B cell (primary cell): ENCODE measurements around the gene MAB21L4. TPM values are rescaled to one million over a fixed set of nuclear protein-coding genes. Genes with fewer than 3 reads are reported as not detected.

ENCODE experiments used
- ATAC-seq: fragments of 200-7000 bp; cut with Tn5 transposase; one replicate; pipeline ENCODE4 v1.10.0; 2021; ENCODE audit warnings: low read depth, mild to moderate bottlenecking, moderate number of reproducible peaks, moderate library complexity
- CTCF ChIA-PET: fragments of 350-600 bp; sonication (Branson Sonifier 250); formaldehyde crosslinking; loops from one replicate; lab custom pipeline; 2021; ENCODE audit warnings: antibody characterized with exemption, inconsistent platforms; lab: Charles Lee
- POLR2A ChIA-PET: fragments of 350-600 bp; sonication (Branson Sonifier 250); formaldehyde crosslinking; loops from one replicate; lab custom pipeline; 2021; ENCODE audit warnings: antibody characterized with exemption; lab: Charles Lee
- DNase-seq: peaks from one replicate; pipeline ENCODE4 v3.0.0; 2013
- H2AFZ ChIP-seq: 2 replicates; pipeline ENCODE4 v1.6.1; 2012; ENCODE audit warnings: mild to moderate bottlenecking, low read depth, low read length; ENCODE audit not compliant: insufficient read depth, poor library complexity, severe bottlenecking
- H3K27ac ChIP-seq, 2 donors: 1 replicate in 1 of 2; 2 replicates in 1 of 2; pipeline ENCODE4 v1.5.1; 2012 to 2013; ENCODE audit warnings: low read length in 2 of 2, mild to moderate bottlenecking in 2 of 2, moderate library complexity in 1 of 2
- H3K27me3 ChIP-seq, 4 experiments: fragments of 200-600 bp in 1 of 4; sonication (generic) in 1 of 4; replicated peaks in 1 of 4; 1 replicate in 2 of 4; 2 replicates in 2 of 4; pipeline versions ENCODE4 v1.6.1 to v1.7.0; 2013 to 2016; ENCODE audit warnings: low read length in 3 of 4, mild to moderate bottlenecking in 2 of 4, mixed read lengths in 1 of 4, moderate library complexity in 1 of 4; ENCODE audit not compliant: insufficient read depth in 4 of 4, control insufficient read depth in 3 of 4; ENCODE audit errors: control extremely low read depth in 1 of 4
- H3K36me3 ChIP-seq, 2 experiments: replicated peaks in 1 of 2; 1 replicate in 1 of 2; 2 replicates in 1 of 2; pipeline versions ENCODE4 v1.6.1 to v1.7.1; 2013; ENCODE audit warnings: low read length in 1 of 2; ENCODE audit not compliant: insufficient read depth in 2 of 2, control insufficient read depth in 1 of 2; ENCODE audit errors: control extremely low read depth in 1 of 2, extremely low read depth in 1 of 2
- H3K4me1 ChIP-seq, 2 donors: fragments of 200-600 bp in 1 of 2; sonication (generic) in 1 of 2; 1 replicate in 1 of 2; 2 replicates in 1 of 2; pipeline versions ENCODE4 v1.5.1 to v1.6.1; 2013 to 2017; ENCODE audit warnings: low read length in 2 of 2; ENCODE audit not compliant: control insufficient read depth in 2 of 2, insufficient read depth in 2 of 2
- H3K4me2 ChIP-seq: replicated peaks from 2 replicates; pipeline ENCODE3; 2012; ENCODE audit warnings: mild to moderate bottlenecking, low read depth, low read length; ENCODE audit not compliant: poor library complexity, severe bottlenecking
- H3K4me3 ChIP-seq, 5 experiments: fragments of 200-600 bp in 1 of 5; sonication (generic) in 1 of 5; 1 replicate in 3 of 5; 2 replicates in 2 of 5; pipeline versions ENCODE4 v1.5.1 to v1.7.0; 2011 to 2016; ENCODE audit warnings: low read length in 4 of 5, mild to moderate bottlenecking in 4 of 5, low read depth in 2 of 5, control low read depth in 1 of 5, moderate library complexity in 1 of 5; ENCODE audit not compliant: insufficient read depth in 1 of 5; ENCODE audit errors: control extremely low read depth in 1 of 5, extremely low read depth in 1 of 5
- H3K79me2 ChIP-seq: fragments of 200-600 bp; sonication (generic); one replicate; pipeline ENCODE4 v1.6.0; 2016; ENCODE audit warnings: low read length; ENCODE audit not compliant: control insufficient read depth, insufficient read depth
- H3K9ac ChIP-seq: fragments of 200-600 bp; sonication (generic); 2 replicates; pipeline ENCODE4 v1.6.1; 2017; ENCODE audit warnings: mild to moderate bottlenecking, low read length, moderate library complexity
- H3K9me3 ChIP-seq, 3 donors: one replicate each; pipeline versions ENCODE4 v1.6.1 to v1.7.1; 2013; ENCODE audit warnings: low read length in 2 of 3; ENCODE audit not compliant: control insufficient read depth in 2 of 3, insufficient read depth in 1 of 3; ENCODE audit errors: control extremely low read depth in 1 of 3
- H4K20me1 ChIP-seq: 2 replicates; pipeline ENCODE4 v1.6.0; 2012; ENCODE audit warnings: mild to moderate bottlenecking, low read length; ENCODE audit not compliant: insufficient read depth, control insufficient read depth, poor library complexity, severe bottlenecking
- H3K27ac Mint-ChIP-seq: one replicate; pipeline ENCODE4 v1.8.0; 2021; ENCODE audit warnings: mixed read lengths
- H3K27me3 Mint-ChIP-seq: one replicate; pipeline ENCODE4 v1.8.0; 2021; ENCODE audit warnings: mixed read lengths
- H3K4me1 Mint-ChIP-seq: one replicate; pipeline ENCODE4 v1.8.0; 2021; ENCODE audit warnings: mixed read lengths
- H3K4me3 Mint-ChIP-seq: one replicate; pipeline ENCODE4 v1.8.0; 2021; ENCODE audit warnings: mixed read lengths
- H3K9me3 Mint-ChIP-seq: one replicate; pipeline ENCODE4 v1.8.0; 2022; ENCODE audit warnings: mixed read lengths; ENCODE audit not compliant: insufficient read depth
- CTCF ChIP-seq: fragments of 200-600 bp; IDR thresholded peaks from one replicate; pipeline ENCODE4 v1.8.0; 2022; ENCODE audit warnings: antibody characterized with exemption, mild to moderate bottlenecking
- EZH2 ChIP-seq: IDR thresholded peaks from 2 replicates; pipeline ENCODE4 v1.6.1; 2012; ENCODE audit warnings: borderline replicate concordance, low read depth, mild to moderate bottlenecking, moderate library complexity, low read length; ENCODE audit not compliant: insufficient read depth, poor library complexity, severe bottlenecking
- WGBS: methylation state at CpG from one replicate; pipeline ENCODE4 v1.1.5; 2013; ENCODE audit warnings: missing lambda C conversion rate; ENCODE audit not compliant: insufficient coverage; 5-methylcytosine and 5-hydroxymethylcytosine counted together
- intact Hi-C: fragments of 100-400 bp; cut with micrococcal nuclease; formaldehyde crosslinking; loops from one replicate; pipeline ENCODE4 v1.10.0; 2022
- polyA plus RNA-seq: library from polyadenylated mRNA; depleted of rRNA; stranded (reverse); fragments of >200 nt; gene quantifications from 2 replicates; pipeline ENCODE4 v1.2.3, GENCODE V29; 2012
- total RNA-seq, 2 donors: library from RNA; stranded (reverse); fragments of 120-200 nt in 1 of 2; gene quantifications; 1 replicate in 1 of 2; 2 replicates in 1 of 2; pipeline versions ENCODE4 v1.2.3 to v1.2.4, GENCODE V29; 2013 to 2022

Gene MAB21L4
- total and polyA plus RNA-seq, 2 donors (not counting 1 experiment from before 2014, with no cell fraction given) = not detected

- Histone ChIP-seq H3K9me3 (no peaks in the 10 kb centered on the region), H3K27me3 (peaks cover 0 to 11% (median 1%) of the 10 kb centered on the region in 4 experiments), H2AFZ (no peak overlapping the region), H4K20me1 (no peaks in the 10 kb centered on the region), H3K4me1 (peaks cover 4 to 7% of the 10 kb centered on the region in 2 donors), H3K27ac (no peak overlapping the region), H3K4me3 (no peak overlapping the region), H3K36me3 (no peaks in the 10 kb centered on the region), H3K9ac (no peak overlapping the region), H3K4me2 (no peak overlapping the region), H3K79me2 (no peaks in the 10 kb centered on the region)
- H3K27ac Mint-ChIP-seq = no peak overlapping the region
- H3K4me1 Mint-ChIP-seq = peaks cover 5% of the 10 kb centered on the region
- POLR2A ChIA-PET = no interaction called here
- WGBS = 91% methylated on average over 4 of the region's 4 CpGs
- no peaks in the 10 kb centered on the region for H3K9me3 Mint-ChIP-seq
- no peak overlapping the region for H3K4me3 Mint-ChIP-seq
- intact Hi-C loops = no loop called here
- CTCF ChIA-PET = no interaction called here
- ATAC-seq (no peak), DNase-seq (no peak)
- no peak for TF ChIP-seq CTCF
- no peak for TF ChIP-seq EZH2
- peaks cover 4% of the 10 kb centered on the region for H3K27me3 Mint-ChIP-seq
Observed at GRCh38 chr2:240920783-240921231, 24.9 kb upstream of the MAB21L4 start.

GRCh38 chr2:240919786-240920782 is 24.1 kb upstream of the MAB21L4 start:
- no peak overlapping the region for H3K4me3 Mint-ChIP-seq
- ATAC-seq (no peak), DNase-seq (no peak)
- H3K4me1 Mint-ChIP-seq = peaks cover 8% of the 10 kb centered on the region
- ChIA-PET POLR2A (no interaction called here), CTCF (no interaction called here)
- Histone ChIP-seq H2AFZ (no peak overlapping the region), H3K79me2 (no peaks in the 10 kb centered on the region), H3K27me3 (peaks cover 0 to 18% (median 4%) of the 10 kb centered on the region in 4 experiments), H3K4me2 (no peak overlapping the region), H3K36me3 (no peaks in the 10 kb centered on the region), H3K9me3 (no peaks in the 10 kb centered on the region), H3K4me3 (no peak overlapping the region), H3K27ac (no peak overlapping the region), H4K20me1 (no peaks in the 10 kb centered on the region), H3K9ac (no peak overlapping the region), H3K4me1 (peaks cover 8 to 11% of the 10 kb centered on the region in 2 donors)
- H3K27ac Mint-ChIP-seq = no peak overlapping the region
- peaks cover 9% of the 10 kb centered on the region for H3K27me3 Mint-ChIP-seq
- intact Hi-C loops = no loop called here
- no peaks in the 10 kb centered on the region for H3K9me3 Mint-ChIP-seq
- 94% methylated on average over 31 of the region's 31 CpGs for WGBS
- TF ChIP-seq CTCF = no peak
- TF ChIP-seq EZH2 = no peak
